ENCODE measurements around the gene COL4A1.

The COL4A1 gene

DNA sequence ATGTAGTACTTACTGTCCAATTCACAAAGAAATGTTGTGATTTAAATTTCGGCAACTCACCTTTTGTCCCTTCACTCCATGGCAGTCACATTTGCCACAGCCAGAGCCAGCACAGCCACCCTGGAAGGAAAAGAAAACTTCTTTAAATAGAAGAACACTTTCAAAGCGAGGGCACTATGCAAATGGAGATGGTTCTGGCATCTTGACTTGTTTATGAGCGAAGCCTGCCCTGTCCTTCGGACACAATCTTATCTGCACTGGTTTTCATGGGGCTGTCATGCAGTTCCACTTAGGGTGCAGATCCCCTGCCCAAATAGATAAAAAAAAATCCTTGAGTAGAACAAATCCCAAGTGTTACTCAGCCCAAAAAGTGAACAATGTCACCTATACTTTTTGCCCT lies 64.3 kb downstream of the COL4A1 start:
- TF ChIP-seq, protein P1, sequence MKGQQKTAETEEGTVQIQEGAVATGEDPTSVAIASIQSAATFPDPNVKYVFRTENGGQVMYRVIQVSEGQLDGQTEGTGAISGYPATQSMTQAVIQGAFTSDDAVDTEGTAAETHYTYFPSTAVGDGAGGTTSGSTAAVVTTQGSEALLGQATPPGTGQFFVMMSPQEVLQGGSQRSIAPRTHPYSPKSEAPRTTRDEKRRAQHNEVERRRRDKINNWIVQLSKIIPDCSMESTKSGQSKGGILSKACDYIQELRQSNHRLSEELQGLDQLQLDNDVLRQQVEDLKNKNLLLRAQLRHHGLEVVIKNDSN (IDR thresholded peaks at IDR 0.05): no peak
- TF ChIP-seq FOXM1 (IDR thresholded peaks at IDR 0.05; ENCODE audit: borderline replicate concordance, low read depth) (no peak), CREB1 (IDR thresholded peaks at IDR 0.05; ENCODE audit: low read depth) (no peak), NFIC (IDR thresholded peaks at IDR 0.05) (no peak), TEAD4 (IDR thresholded peaks at IDR 0.05) (no peak), RAD21 (IDR thresholded peaks at IDR 0.05; ENCODE audit: low read depth) (no peak), CEBPB (IDR thresholded peaks at IDR 0.05) (no peak), YY1 (IDR thresholded peaks at IDR 0.05; ENCODE audit: low read depth) (no peak)
- TF ChIP-seq, protein P2, sequence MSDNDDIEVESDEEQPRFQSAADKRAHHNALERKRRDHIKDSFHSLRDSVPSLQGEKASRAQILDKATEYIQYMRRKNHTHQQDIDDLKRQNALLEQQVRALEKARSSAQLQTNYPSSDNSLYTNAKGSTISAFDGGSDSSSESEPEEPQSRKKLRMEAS (IDR thresholded peaks at IDR 0.05): no peak

DNA sequence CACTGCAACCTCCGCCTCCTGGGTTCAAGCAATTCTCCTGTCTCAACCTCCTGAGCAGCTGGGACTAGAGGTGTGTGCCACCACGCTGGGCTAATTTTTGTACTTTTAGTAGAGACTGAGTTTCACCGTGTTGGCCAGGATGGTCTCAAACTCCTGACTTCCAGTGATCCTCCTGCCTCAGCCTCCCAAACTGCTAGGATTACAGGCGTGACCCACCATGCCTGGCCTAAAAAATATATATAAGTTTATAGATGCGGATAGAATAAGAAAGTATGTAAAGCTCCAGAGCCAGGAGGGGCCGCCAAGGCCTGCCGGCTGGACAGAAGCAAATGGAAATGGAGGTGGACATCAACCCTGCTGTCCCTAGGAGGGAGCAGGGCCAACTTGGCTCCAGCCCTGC lies 66.0 kb downstream of the COL4A1 start:
- no peak for TF ChIP-seq ZBTB7A (IDR thresholded peaks at IDR 0.05; ENCODE audit: low read depth)
- no peak for TF ChIP-seq TCF12 (IDR thresholded peaks at IDR 0.05; ENCODE audit: low read depth)
- TF ChIP-seq YY1 (IDR thresholded peaks at IDR 0.05; ENCODE audit: low read depth): no peak
- no peak for TF ChIP-seq FOXM1 (IDR thresholded peaks at IDR 0.05; ENCODE audit: borderline replicate concordance, low read depth)
- TF ChIP-seq REST (IDR thresholded peaks at IDR 0.05; ENCODE audit: low read depth): no peak
- no peak for TF ChIP-seq CREB1 (IDR thresholded peaks at IDR 0.05; ENCODE audit: low read depth)
- no peak for TF ChIP-seq EP300 (IDR thresholded peaks at IDR 0.05; ENCODE audit: borderline replicate concordance)
- TF ChIP-seq TEAD4 (IDR thresholded peaks at IDR 0.05): no peak
- TF ChIP-seq, protein P2 (IDR thresholded peaks at IDR 0.05): no peak
- TF ChIP-seq CEBPB (IDR thresholded peaks at IDR 0.05): no peak
- TF ChIP-seq RAD21 (IDR thresholded peaks at IDR 0.05; ENCODE audit: low read depth): no peak
- TF ChIP-seq NFIC (IDR thresholded peaks at IDR 0.05): no peak

DNA sequence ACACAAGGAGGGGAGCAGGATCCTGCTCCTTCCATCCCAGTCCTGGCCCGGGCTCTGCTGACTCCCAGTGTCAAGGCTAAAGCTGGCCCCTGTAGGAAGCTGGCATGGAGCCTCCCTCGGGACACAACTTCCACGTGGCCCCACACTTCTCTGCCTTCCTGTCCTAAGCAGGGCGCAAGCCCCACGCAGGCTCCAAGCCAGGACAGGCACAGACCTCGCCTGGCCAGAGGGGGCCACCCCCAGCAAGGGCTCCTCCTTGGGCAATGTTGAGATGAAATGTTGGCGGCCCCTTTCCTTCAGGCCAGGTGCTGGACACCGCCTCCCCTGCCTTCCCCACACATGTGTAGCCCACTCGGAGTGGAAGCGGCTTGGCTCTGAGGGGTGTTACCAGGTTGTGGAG lies 66.6 kb downstream of the COL4A1 start:
- TF ChIP-seq EP300 (IDR thresholded peaks at IDR 0.05; ENCODE audit: borderline replicate concordance) (no peak), FOXM1 (IDR thresholded peaks at IDR 0.05; ENCODE audit: borderline replicate concordance, low read depth) (no peak), ZBTB7A (IDR thresholded peaks at IDR 0.05; ENCODE audit: low read depth) (no peak)

GRCh38 chr13:110239280-110240125 lies 67.5 kb downstream of the COL4A1 start:
- TF ChIP-seq REST (IDR thresholded peaks at IDR 0.05; ENCODE audit: low read depth): no peak
- TF ChIP-seq, protein P1 (IDR thresholded peaks at IDR 0.05): no peak
- no peak for TF ChIP-seq CREB1 (IDR thresholded peaks at IDR 0.05; ENCODE audit: low read depth)
- no peak for TF ChIP-seq TEAD4 (IDR thresholded peaks at IDR 0.05)
- TF ChIP-seq NFIC (IDR thresholded peaks at IDR 0.05): no peak
- no peak for TF ChIP-seq ZBTB7A (IDR thresholded peaks at IDR 0.05; ENCODE audit: low read depth)
- no peak for TF ChIP-seq TCF12 (IDR thresholded peaks at IDR 0.05; ENCODE audit: low read depth)
- no peak for TF ChIP-seq EGR1 (IDR thresholded peaks at IDR 0.05)
- TF ChIP-seq TAF1 (IDR thresholded peaks at IDR 0.05; ENCODE audit: low read depth): no peak
- TF ChIP-seq CEBPB (IDR thresholded peaks at IDR 0.05): no peak
- no peak for TF ChIP-seq FOXM1 (IDR thresholded peaks at IDR 0.05; ENCODE audit: borderline replicate concordance, low read depth)
- no peak for TF ChIP-seq EP300 (IDR thresholded peaks at IDR 0.05; ENCODE audit: borderline replicate concordance)
- TF ChIP-seq, protein P2 (IDR thresholded peaks at IDR 0.05): no peak
- no peak for TF ChIP-seq YY1 (IDR thresholded peaks at IDR 0.05; ENCODE audit: low read depth)
- TF ChIP-seq RAD21 (IDR thresholded peaks at IDR 0.05; ENCODE audit: low read depth): no peak

DNA sequence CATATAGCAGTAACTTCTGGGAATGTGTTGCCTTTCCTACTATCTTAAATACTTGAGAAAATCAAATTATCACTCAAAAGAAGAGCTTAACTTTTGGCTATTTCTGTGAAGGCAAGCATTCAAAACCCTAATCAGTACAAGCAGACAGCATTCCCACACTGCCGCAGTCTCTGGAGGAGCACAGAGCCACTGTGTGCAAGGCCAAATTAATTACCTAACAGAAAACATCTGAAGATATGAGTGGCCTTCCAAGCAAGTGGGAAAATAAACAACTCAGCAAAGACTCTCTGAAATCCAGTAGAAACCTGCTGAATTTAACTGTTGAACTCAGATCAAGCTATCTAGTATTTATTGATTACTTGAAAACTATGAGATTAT lies 68.2 kb downstream of the COL4A1 start:
- TF ChIP-seq TAF1 (IDR thresholded peaks at IDR 0.05; ENCODE audit: low read depth) (no peak), ZBTB7A (IDR thresholded peaks at IDR 0.05; ENCODE audit: low read depth) (no peak), CREB1 (IDR thresholded peaks at IDR 0.05; ENCODE audit: low read depth) (no peak), TEAD4 (IDR thresholded peaks at IDR 0.05) (no peak), NFIC (IDR thresholded peaks at IDR 0.05) (no peak), CEBPB (IDR thresholded peaks at IDR 0.05) (no peak)
- TF ChIP-seq, protein P1 (IDR thresholded peaks at IDR 0.05): no peak
- TF ChIP-seq, protein P2 (IDR thresholded peaks at IDR 0.05): no peak

Measured in Ishikawa (cell line).